Heart left ventricle (tissue), 16 donors: ENCODE results near the gene TTC17. TPM values are rescaled to one million over a fixed set of nuclear protein-coding genes. Genes with fewer than 3 reads are reported as not detected.

Experiments
- ATAC-seq, 4 donors: fragments of 200-7000 bp; cut with Tn5 transposase; one replicate each; pipeline ENCODE4 v1.9.1; 2020 to 2022; ENCODE audit warnings: moderate library complexity in 4 of 4, mild to moderate bottlenecking in 3 of 4, moderate number of reproducible peaks in 1 of 4
- DNase-seq, 5 donors: peaks; one replicate each; pipeline ENCODE4 v3.0.0-alpha.2; 2020
- H3K27ac ChIP-seq, 12 donors: fragments of 200-600 bp; sonication (generic) in 4 of 12; one replicate each; pipeline versions ENCODE4 v1.5.0 to v1.8.0; 2016 to 2022; ENCODE audit warnings: mild to moderate bottlenecking in 2 of 12
- H3K27me3 ChIP-seq, 9 donors: fragments of 200-600 bp; sonication (generic) in 2 of 9; one replicate each; pipeline versions ENCODE4 v1.5.1 to v1.8.0; 2016 to 2022; ENCODE audit warnings: mild to moderate bottlenecking in 3 of 9
- H3K36me3 ChIP-seq, 9 donors: fragments of 200-600 bp; sonication (generic) in 2 of 9; one replicate each; pipeline versions ENCODE4 v1.5.0 to v1.8.0; 2018 to 2022; ENCODE audit warnings: mild to moderate bottlenecking in 2 of 9
- H3K4me1 ChIP-seq, 12 donors: fragments of 200-600 bp; sonication (generic) in 4 of 12; one replicate each; pipeline versions ENCODE4 v1.5.0 to v1.8.0; 2016 to 2022; ENCODE audit warnings: mild to moderate bottlenecking in 3 of 12
- H3K4me3 ChIP-seq, 12 donors: fragments of 200-600 bp; sonication (generic) in 4 of 12; one replicate each; pipeline versions ENCODE4 v1.5.0 to v1.8.0; 2017 to 2022; ENCODE audit warnings: mild to moderate bottlenecking in 9 of 12, moderate library complexity in 4 of 12
- H3K9me3 ChIP-seq, 12 donors: fragments of 200-600 bp; sonication (generic) in 4 of 12; one replicate each; pipeline versions ENCODE4 v1.5.0 to v1.8.0; 2016 to 2022; ENCODE audit warnings: mild to moderate bottlenecking in 1 of 12
- POLR2A ChIP-seq, 2 donors: fragments of 450-650 bp; IDR thresholded peaks; one replicate each; pipeline ENCODE4 v1.6.1; 2017; ENCODE audit warnings: antibody characterized with exemption in 2 of 2, mild to moderate bottlenecking in 2 of 2, moderate library complexity in 2 of 2
- WGBS, 4 donors: extraction: QIAGEN DNeasy Blood & Tissue Kit in 2 of 4; methylation state at CpG; one replicate each; pipeline versions ENCODE4 v1.1.5 to v1.1.7; 2013 to 2018; 5-methylcytosine and 5-hydroxymethylcytosine counted together
- intact Hi-C, 10 donors: fragments of 100-400 bp; cut with DNase I; formaldehyde crosslinking; loops; one replicate each; pipeline versions ENCODE4 v1.11.1 to v1.14.2; 2022
- polyA plus RNA-seq, 2 donors: library from polyadenylated mRNA; stranded (reverse); fragments of 200-250 nt; gene quantifications; one replicate each; pipeline ENCODE4 v1.2.3, GENCODE V29; 2013
- total RNA-seq, 9 donors: library from RNA; depleted of rRNA in 2 of 9; stranded (reverse); fragments of >200 nt in 2 of 9; fragmentation: NEBNext Ultra II Directional in 3 of 9; extraction: Animal tissue kit (Norgen Biotek cat#: 25700) in 3 of 9; gene quantifications; one replicate each; pipeline versions ENCODE4 v1.1.0 to v1.2.4, GENCODE V29; 2016 to 2023
- TF ChIP-seq, protein P1 (sequence below), 12 donors: fragments of 200-600 bp; sonication (generic) in 4 of 12; IDR thresholded peaks; one replicate each; pipeline versions ENCODE4 v1.5.0 to v1.8.0; 2018 to 2022; ENCODE audit warnings: antibody characterized with exemption in 12 of 12, mild to moderate bottlenecking in 5 of 12
- donor health status: ischemic (EF 13 %, LVEDD 7.1; RV severe dilation, severe dysfunction).
- donor health status: healthy with polysubstance abuse.
- donor health status: DM: no; HTN: yes; CAD: no.
- donor health status: DM: no; HTN: no; CAD: no.
- donor health status: ischemic (EF 25% LVEDD 6.9; RV normal size, moderate dysfunction).
- donor health status: ischemic (EF 25% LVEDD 5.7; RV mildly dilated, moderate dysfunction).
- donor health status: healthy.
- donor health status: DM: yes; HTN: yes; CAD: no.
- donor health status: ischemic (EF 35%, LVEDD 5.7; RV mildly dilated, moderate dysfunction).
- donor health status: nonischemic (EF 11% LVEDD 7.7; RV severe dilation, severe dysfunction).
- donor health status: DM: yes; HTN: yes; CAD: no.
- donor health status: PGD.
- donor health status: ischemic (EF 29% LVEDD 5.4; RV normal size, mild dysfunction).
- donor health status: nonischemic (EF 23%, LVEDD 6.1; RV moderate dilation, normal function).

TTC17 gene
- total and polyA plus RNA-seq, 11 donors = 20.9 to 43.9 (median 30.2) TPM

DNA sequence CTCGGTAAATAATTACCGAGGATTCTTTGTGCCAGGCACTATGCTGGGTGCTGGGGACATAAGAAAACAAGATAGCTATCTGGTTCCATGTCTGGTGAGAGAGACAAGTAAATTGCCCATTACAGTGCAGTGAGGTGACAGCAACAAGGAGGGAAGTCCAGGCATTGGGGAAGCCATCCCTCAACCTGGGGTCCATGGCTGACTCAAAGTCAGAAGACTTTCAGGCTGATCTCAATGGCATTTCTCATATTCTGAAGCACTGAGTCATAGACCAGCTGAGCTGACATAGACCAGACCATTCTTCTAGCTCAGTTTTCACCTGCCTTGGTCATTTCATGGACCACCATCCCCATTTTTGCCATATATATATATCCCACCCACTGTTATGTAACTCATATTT is 158.8 kb downstream of the TTC17 start:
- TF ChIP-seq, protein P1, sequence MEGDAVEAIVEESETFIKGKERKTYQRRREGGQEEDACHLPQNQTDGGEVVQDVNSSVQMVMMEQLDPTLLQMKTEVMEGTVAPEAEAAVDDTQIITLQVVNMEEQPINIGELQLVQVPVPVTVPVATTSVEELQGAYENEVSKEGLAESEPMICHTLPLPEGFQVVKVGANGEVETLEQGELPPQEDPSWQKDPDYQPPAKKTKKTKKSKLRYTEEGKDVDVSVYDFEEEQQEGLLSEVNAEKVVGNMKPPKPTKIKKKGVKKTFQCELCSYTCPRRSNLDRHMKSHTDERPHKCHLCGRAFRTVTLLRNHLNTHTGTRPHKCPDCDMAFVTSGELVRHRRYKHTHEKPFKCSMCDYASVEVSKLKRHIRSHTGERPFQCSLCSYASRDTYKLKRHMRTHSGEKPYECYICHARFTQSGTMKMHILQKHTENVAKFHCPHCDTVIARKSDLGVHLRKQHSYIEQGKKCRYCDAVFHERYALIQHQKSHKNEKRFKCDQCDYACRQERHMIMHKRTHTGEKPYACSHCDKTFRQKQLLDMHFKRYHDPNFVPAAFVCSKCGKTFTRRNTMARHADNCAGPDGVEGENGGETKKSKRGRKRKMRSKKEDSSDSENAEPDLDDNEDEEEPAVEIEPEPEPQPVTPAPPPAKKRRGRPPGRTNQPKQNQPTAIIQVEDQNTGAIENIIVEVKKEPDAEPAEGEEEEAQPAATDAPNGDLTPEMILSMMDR (IDR thresholded peaks at IDR 0.05) = no peak
- TF ChIP-seq POLR2A (IDR thresholded peaks at IDR 0.05) = no peak
- intact Hi-C loops = no loop called here
- H3K4me1 ChIP-seq = no peaks in the 10 kb centered on the region
- H3K4me3 ChIP-seq = no peak overlapping the region
- no peak for DNase-seq
- H3K9me3 ChIP-seq = peaks cover 0 to 12% (median 0%) of the 10 kb centered on the region in 12 donors
- peaks cover 0 to 20% (median 0%) of the 10 kb centered on the region in 9 donors for H3K27me3 ChIP-seq
- no peak for ATAC-seq
- 90 to 98% (median 94%) methylated on average over 2 of the region's 2 CpGs for WGBS, 4 donors
- H3K36me3 ChIP-seq = no peaks in the 10 kb centered on the region
- no peak overlapping the region for H3K27ac ChIP-seq

DNA sequence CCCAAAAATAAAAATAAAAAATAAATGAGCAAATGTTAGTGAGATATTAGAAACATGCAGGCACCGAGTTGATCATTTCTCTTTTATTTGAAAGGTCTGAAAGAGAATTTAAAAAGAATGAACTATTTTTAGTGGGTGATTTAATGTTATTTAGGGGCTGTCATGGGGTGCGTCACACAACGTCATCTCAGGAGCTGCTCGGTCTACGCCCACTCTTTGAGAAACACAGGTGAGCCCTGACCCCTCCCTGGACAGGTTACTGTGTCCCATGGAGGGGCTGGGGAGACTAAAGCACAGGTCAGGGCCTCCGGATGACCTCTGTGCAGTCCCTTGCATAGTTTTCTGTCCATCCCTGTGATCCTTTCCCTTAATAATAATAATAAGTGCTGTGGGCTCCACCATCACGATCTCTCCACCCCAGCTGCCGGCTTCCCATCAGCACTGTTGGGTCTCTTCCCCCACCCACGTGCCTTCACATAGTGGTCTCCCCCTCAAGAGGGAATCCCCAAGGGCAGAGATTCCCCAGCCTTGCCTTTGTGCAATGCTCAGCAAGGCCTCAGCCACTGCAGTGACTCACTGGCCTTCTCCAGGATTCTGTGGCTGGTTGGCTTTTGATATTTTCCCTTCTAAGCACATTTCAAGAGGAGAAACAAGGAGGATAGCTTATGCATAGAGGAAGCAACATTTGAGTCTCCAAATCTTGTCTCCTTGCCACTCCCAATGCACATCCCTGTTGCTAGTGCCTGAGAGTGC is 159.9 kb downstream of the TTC17 start:
- ATAC-seq (no peak), DNase-seq (no peak)
- TF ChIP-seq, protein P1 (IDR thresholded peaks at IDR 0.05) = no peak
- H3K4me3 ChIP-seq = no peak overlapping the region
- 65 to 70% (median 69%) methylated on average over 9 of the region's 9 CpGs for WGBS, 4 donors
- H3K4me1 ChIP-seq = no peaks in the 10 kb centered on the region
- H3K27me3 ChIP-seq = peaks cover 0 to 20% (median 0%) of the 10 kb centered on the region in 9 donors
- peaks cover 0 to 8% (median 0%) of the 10 kb centered on the region in 12 donors for H3K9me3 ChIP-seq
- no peak overlapping the region for H3K27ac ChIP-seq
- no peaks in the 10 kb centered on the region for H3K36me3 ChIP-seq
- intact Hi-C loops = no loop called here

GRCh38 chr11:43521471-43521870 is 162.8 kb downstream of the TTC17 start:
- DNase-seq = no peak

DNA sequence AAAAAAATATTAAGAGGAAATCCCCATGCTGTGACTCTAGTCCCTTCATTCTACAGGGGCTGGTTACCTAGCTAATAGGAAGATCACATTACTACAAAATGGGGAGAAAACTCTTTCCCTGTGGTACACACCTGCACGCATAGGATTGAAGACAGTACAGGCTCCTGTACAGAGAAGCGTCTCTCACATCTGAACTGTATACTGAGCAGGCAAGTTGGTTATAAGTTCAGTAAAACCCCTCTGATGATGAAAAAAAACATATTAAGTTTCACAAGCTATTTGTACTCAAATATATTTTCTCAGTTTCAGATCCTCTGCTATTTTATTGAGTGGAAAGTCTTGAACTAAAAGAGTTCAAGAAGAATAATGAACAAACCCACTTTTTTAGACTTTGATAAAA is 164.9 kb downstream of the TTC17 start:
- intact Hi-C loops = no loop called here
- Histone ChIP-seq H3K27ac (no peak overlapping the region), H3K4me1 (no peaks in the 10 kb centered on the region), H3K36me3 (no peaks in the 10 kb centered on the region), H3K4me3 (no peak overlapping the region), H3K9me3 (peaks cover 0 to 8% (median 0%) of the 10 kb centered on the region in 12 donors), H3K27me3 (peaks cover 0 to 6% (median 0%) of the 10 kb centered on the region in 9 donors)
- no peak for ATAC-seq
- TF ChIP-seq POLR2A (IDR thresholded peaks at IDR 0.05) = no peak
- TF ChIP-seq, protein P1 (IDR thresholded peaks at IDR 0.05) = no peak
- WGBS, 4 donors = 82 to 90% (median 87%) methylated on average over 2 of the region's 2 CpGs
- no peak for DNase-seq

More at GRCh38 chr11:43521471-43521870, 162.8 kb downstream of the TTC17 start:
- 88 to 91% (median 90%) methylated on average over 13 to 15 of the region's 15 CpGs for WGBS, 4 donors
- intact Hi-C loops = no loop called here
- no peaks in the 10 kb centered on the region for H3K36me3 ChIP-seq
- no peak overlapping the region for H3K4me3 ChIP-seq
- peaks cover 0 to 8% (median 0%) of the 10 kb centered on the region in 12 donors for H3K9me3 ChIP-seq
- no peak for ATAC-seq
- TF ChIP-seq, protein P1 (IDR thresholded peaks at IDR 0.05) = no peak
- no peak for TF ChIP-seq POLR2A (IDR thresholded peaks at IDR 0.05)
- H3K4me1 ChIP-seq = no peaks in the 10 kb centered on the region
- H3K27ac ChIP-seq = no peak overlapping the region
- H3K27me3 ChIP-seq = peaks cover 0 to 9% (median 0%) of the 10 kb centered on the region in 9 donors
